Breast epithelium (tissue), 3 donors: ENCODE data around the gene MYL9.

ENCODE experiments used
- POLR2A ChIP-seq: fragments of 450-650 bp; IDR thresholded peaks from one replicate; pipeline ENCODE4 v1.6.1; 2016; ENCODE audit warnings: antibody characterized with exemption, mild to moderate bottlenecking, moderate library complexity
- TF ChIP-seq, protein P1 (sequence below), 3 donors: fragments of 450-650 bp; IDR thresholded peaks; one replicate each; pipeline ENCODE4 v1.5.1; 2016 to 2017; ENCODE audit warnings: antibody characterized with exemption in 3 of 3, mild to moderate bottlenecking in 3 of 3, moderate library complexity in 3 of 3

DNA sequence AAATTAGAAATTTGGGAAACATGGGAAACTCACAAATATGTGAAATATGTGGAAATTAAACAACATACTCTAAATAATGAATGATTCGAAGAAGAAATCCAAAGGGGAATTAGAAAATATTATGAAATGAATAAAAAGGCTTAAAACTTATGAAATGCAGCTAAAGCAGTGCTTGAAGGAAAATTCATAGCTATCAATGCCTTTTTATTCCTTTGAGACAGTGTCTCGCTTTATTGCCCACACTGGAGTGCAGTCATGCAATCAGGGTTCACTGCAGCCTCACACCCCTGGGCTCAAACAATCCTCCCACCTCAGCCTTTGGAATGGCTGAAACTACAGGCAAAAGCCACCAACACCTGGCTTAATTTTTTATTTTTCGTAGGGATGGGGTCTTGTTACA is 24.2 kb downstream of the MYL9 start:
- TF ChIP-seq, protein P1, sequence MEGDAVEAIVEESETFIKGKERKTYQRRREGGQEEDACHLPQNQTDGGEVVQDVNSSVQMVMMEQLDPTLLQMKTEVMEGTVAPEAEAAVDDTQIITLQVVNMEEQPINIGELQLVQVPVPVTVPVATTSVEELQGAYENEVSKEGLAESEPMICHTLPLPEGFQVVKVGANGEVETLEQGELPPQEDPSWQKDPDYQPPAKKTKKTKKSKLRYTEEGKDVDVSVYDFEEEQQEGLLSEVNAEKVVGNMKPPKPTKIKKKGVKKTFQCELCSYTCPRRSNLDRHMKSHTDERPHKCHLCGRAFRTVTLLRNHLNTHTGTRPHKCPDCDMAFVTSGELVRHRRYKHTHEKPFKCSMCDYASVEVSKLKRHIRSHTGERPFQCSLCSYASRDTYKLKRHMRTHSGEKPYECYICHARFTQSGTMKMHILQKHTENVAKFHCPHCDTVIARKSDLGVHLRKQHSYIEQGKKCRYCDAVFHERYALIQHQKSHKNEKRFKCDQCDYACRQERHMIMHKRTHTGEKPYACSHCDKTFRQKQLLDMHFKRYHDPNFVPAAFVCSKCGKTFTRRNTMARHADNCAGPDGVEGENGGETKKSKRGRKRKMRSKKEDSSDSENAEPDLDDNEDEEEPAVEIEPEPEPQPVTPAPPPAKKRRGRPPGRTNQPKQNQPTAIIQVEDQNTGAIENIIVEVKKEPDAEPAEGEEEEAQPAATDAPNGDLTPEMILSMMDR (IDR thresholded peaks at IDR 0.05), result no peak
- TF ChIP-seq POLR2A, result no peak
